Activated CD8-positive, alpha-beta memory T cell treated with anti-CD3 and anti-CD28 coated beads, Interleukin-2, amount 50 U/mL, for 1 hour (primary cell): ENCODE data around the gene ARHGAP45.
"Not testable (repeated sequence)": the region's sequence is repeated elsewhere in the genome, so short reads cannot be mapped to it uniquely, and the experiment has no call there.

ENCODE experiments used
- DNase-seq: peaks from one replicate; pipeline ENCODE4 v3.0.0-alpha.2; 2020; ENCODE audit errors: extremely low read depth

Gene ARHGAP45

DNA sequence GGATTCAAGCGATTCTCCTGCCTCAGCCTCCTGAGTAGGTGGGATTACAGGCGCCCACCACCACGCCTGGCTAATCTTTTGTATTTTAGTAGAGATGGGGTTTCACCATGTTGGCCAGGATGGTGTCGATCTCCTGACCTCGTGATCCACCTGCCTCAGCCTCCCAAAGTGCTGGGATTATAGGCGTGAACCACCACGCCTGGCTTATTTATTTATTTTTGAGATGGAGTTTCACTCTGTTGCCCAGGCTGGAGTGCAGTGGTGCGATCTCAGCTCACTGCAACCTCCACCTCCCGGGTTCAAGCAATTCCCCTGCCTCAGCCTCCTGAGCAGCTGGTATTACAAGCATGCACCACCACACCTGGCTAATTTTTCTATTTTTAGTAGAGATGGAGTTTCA is 47.8 kb downstream of the ARHGAP45 start:
- DNase-seq = not testable (repeated sequence)

GRCh38 chr19:1115646-1116420 is 48.9 kb downstream of the ARHGAP45 start:
- DNase-seq = no peak

GRCh38 chr19:1116726-1117581 is 50.0 kb downstream of the ARHGAP45 start:
- no peak for DNase-seq

- DNase-seq = no peak
These were observed 50.7 kb downstream of the ARHGAP45 start for GRCh38 chr19:1117654-1118053.

- no peak for DNase-seq
These were observed 52.0 kb downstream of the ARHGAP45 start for GRCh38 chr19:1118999-1119398.

- DNase-seq = no peak
These were observed 52.7 kb downstream of the ARHGAP45 start for GRCh38 chr19:1119475-1120217.

- no peak for DNase-seq
These were observed 54.4 kb downstream of the ARHGAP45 start for GRCh38 chr19:1121395-1121794.

DNA sequence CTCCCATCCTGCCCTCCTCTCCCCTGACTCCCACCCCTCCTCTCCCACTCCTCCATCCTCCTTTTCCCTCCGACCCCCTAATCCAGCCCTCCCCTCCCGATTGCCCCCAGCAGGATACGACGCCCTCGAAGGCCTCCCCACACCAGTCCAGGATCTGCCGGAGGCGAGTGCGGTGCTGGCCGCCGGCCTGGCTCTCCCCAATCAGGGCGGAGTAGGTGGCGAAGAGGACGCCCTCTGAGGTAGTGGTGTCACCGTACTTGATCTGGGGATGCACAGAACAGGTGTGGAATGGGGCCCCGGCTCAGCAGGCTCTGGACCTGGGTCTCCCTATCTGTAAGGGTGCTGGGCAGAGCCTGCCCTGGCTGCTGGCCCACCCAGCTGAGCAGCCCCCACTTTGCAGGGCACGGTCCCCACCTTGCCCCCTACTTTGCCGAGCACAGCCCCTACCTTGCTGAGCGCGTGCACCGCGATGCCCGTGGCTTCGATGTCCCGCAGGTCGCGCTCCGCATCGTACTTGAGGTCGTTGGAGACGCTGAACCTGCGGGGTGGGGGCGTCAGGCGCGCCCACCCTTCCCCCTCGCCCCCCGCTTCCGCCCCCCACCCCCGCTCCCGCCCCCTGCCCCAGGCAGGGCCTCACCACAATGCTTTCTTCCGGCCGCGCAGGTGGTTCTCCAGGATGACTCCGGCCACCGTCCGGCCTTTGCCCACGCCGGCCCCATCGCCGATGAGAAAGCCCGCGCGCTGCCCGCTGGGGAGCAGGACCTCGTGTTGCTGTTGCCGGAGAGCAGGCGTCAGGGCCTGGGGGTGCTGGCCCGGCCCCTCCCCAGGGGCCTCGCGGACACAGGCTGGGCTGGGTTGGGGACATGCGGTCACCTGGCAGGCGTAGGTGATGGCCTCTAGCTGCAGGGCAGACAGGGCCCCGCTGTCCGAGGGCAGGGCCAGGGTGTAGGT is 55.3 kb downstream of the ARHGAP45 start:
- DNase-seq = no peak

GRCh38 chr19:1122972-1123363 is 56.0 kb downstream of the ARHGAP45 start:
- DNase-seq = no peak

DNA sequence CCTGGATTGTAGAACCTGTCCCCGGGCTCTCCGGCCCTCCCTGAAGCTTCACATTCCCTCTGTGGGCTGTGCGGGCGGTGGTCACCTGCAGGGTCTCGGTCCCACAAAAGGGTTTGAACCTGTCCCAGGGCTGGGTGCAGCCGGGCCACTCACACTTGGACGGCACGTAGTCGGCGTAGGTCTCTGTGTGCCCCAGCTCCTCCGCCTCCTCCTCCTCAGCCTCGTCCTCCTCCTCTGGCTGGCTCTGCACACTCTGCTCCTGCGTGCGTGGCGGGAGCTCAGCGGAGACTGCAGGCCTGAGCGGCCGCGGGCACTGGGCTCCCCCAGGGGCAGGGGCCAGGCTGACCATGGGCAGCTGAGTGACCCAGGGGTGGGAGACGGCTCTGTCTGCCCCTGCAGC is 56.4 kb downstream of the ARHGAP45 start:
- DNase-seq = no peak

DNA sequence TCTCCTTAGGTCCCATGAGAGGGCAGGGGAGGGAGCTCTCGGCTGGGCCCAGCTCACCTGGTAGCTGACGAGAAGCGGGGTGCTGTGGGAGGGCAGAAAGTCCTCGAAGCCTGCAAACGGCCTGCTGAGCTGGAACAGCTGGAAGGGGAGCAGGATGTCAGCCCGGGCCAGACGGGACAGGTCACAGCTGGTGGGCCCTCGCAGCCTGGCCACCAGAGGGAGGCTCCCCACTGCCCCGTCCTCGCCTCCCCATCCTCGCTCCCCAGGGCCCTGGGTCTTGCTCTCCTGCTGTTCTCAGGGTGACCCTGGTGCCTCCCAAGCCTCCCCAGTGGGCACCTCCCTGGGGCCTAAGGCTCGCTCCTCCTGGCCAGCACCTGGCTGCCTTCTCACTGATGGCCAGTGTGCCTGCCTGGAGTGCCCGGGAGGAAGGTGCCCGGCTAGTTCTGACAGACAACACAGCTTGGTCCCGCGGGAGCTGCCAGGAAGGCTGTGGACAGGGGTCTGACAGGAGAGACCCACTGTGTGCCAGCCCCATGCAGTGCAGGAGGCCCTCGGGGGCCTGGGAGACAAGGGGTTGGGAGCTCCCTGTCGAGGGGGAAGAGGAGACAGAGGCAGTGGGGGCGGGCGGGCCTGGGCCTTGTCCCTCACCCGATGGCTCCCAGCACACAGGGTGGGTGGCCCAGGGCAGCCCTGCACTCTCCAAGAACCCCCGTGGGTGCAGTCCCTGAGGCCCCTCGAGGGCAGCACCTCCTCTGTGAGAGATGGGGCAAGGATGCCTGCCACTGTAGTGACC is 57.1 kb downstream of the ARHGAP45 start:
- DNase-seq = no peak

DNA sequence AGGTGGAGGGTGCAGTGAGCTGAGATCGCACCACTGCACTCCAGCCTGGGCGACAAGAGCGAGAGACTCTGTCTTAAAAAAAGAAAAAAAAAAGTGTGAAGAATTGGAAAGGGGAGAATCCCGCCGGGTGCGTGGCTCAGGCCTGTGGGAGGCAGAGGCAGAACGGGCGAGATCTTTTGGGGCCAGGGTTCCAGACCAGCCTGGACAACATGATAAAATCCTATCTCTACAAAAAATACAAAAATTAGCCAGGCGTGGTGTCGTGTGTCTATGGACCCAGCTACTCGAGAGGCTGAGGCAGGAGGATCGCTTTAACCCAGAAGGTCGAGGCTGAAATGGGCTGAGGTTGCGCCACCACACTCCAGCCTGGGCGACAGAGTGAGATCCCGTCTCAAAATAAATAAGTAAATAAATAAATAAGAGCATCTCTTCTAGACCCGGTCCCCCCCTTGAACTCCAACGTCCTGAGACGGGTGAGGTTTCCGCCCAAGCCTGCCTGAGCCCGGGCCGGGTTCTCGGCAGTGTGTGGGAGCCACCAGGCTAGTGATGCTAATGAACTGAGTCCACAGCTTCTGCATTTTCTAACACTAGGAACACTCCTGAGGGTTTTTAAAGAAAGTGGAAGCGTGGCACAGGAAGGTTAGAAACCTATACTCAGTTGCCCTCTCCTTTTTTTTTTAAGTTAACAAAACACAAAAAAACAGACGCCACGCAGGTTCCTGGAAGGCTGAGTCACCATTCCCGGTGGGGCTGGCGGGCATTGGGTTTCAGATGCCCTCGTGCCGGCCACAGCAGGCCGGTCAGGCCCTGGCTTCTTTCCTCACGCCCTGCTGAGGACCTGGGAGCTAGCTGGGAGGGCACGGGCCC is 58.9 kb downstream of the ARHGAP45 start:
- DNase-seq = no peak

DNA sequence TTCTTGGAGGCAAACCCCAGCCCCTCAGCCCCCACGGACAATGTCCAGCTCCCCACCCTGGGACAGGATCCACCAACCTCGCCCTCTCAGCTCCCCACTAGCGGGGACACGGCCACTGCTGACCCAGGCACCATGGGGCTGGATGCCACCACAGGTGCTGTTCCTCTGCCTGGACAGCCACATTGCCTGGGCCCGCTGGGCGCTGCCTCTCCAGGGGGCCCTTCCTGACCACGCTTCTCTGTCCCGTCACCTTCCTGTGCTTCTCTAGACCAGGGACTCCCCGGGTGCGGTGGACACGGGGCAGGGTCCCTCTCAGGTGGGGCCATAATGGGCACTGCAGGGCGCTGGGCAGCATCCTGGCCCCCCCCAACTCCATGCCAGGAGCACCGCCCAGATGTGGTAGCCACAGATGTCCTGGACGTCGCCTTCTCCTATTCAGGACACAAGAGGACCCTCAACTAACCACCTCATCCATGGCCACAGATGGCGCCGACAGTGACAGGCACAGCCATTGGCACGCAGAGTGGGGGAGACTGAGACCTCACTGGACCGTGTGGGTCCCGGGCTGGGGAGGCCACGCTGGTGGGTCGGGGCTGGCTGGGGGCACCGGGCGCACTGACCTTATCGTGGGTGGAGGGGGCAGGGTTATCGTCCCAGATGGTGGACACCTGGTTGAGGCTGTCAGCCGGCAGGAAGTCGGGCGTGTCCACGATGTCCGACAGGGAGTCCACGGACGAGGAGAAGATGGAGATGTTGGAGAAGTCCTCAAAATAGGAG is 60.2 kb downstream of the ARHGAP45 start:
- DNase-seq = no peak

GRCh38 chr19:1128106-1128505 is 61.1 kb downstream of the ARHGAP45 start:
- DNase-seq = no peak

DNA sequence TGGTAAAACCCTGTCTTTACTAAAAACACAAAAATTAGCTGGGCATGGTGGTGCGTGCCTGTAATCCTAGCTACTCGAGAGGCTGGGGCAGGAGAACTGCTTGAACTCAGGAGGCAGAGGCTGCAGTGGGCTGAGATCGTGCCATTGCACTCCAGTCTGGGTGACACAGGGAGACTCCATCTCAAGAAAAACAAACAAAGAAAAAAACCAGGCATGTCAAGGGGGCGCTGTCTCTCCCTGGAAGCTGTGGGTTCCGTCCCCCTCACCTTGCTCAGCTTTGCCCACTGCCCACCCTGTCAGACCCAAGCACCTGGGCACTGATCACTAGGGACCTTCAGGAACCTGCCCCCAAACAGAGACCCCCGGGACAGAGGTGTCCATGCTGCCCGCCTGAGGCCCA is 62.1 kb downstream of the ARHGAP45 start:
- not testable (repeated sequence) for DNase-seq

DNA sequence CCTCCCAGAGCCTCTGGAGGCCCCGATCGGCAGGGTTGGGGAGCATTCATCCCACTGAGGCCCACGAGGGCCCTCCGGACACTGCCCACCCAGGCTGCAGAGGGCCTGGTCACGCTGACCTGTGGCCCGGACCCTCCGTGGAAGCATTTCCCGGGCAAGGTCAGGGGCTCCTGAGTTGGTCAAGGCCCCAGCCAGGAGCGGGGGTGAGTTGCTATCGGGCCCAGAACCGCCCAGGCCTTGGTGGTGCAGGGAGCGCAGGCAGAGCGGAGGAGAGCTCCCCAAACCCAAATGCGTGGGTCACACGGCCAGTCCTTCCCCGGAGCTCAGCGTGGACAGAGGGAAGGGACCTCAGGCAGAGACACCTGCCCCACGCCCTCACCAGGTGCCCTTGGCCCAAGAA is 62.6 kb downstream of the ARHGAP45 start:
- no peak for DNase-seq

DNA sequence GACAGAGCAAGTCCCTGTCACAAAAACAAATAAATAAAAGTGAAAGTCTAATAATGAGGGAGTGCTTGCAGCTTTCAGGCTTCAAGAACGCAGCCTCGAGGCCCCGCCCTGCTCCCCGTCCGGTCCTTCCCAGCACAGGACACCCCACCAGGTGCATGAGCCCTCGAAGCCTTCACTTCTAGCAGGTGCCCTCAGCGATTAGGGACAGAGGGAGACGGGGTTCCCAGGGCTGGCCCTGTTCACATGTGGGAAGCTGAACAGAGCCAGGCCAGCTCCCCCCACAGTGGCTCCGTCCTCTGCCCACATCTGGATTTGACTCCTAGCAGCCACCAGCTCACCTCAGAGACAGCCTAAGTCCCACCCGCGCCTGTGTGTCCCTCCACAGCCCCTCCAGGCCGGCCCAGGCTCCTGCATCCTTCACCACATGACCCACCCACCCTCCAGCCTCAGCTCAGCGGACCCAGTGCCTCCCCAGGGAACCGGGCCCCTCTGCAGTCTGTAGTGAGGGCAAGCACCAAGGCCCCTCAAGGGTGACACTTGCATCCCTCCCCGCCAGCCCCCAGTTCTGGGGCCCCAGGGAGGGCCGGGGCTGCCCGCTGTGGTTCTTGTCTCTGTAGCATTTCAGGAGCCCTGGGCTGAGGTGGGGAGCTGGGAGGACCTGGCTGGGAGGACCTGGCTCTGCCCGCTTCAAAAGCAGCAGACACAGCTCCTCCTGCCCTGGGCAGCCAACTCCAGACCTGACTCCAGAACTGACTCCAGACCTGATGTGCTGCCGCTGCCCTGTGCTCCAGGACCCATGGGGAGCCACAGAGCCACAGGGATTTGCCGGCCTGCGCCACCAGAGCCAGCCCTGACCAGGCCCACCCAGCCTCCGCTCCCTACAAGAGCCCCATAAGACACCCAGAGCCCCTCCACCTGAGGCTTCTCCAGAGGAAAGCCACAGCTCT is 64.1 kb downstream of the ARHGAP45 start:
- DNase-seq = no peak
